ENCODE data around the gene TUT1.
"Not testable (repeated sequence)": the region's sequence is repeated elsewhere in the genome, so short reads cannot be mapped to it uniquely, and the experiment has no call there.

The TUT1 gene, protein sequence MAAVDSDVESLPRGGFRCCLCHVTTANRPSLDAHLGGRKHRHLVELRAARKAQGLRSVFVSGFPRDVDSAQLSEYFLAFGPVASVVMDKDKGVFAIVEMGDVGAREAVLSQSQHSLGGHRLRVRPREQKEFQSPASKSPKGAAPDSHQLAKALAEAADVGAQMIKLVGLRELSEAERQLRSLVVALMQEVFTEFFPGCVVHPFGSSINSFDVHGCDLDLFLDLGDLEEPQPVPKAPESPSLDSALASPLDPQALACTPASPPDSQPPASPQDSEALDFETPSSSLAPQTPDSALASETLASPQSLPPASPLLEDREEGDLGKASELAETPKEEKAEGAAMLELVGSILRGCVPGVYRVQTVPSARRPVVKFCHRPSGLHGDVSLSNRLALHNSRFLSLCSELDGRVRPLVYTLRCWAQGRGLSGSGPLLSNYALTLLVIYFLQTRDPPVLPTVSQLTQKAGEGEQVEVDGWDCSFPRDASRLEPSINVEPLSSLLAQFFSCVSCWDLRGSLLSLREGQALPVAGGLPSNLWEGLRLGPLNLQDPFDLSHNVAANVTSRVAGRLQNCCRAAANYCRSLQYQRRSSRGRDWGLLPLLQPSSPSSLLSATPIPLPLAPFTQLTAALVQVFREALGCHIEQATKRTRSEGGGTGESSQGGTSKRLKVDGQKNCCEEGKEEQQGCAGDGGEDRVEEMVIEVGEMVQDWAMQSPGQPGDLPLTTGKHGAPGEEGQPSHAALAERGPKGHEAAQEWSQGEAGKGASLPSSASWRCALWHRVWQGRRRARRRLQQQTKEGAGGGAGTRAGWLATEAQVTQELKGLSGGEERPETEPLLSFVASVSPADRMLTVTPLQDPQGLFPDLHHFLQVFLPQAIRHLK

DNA sequence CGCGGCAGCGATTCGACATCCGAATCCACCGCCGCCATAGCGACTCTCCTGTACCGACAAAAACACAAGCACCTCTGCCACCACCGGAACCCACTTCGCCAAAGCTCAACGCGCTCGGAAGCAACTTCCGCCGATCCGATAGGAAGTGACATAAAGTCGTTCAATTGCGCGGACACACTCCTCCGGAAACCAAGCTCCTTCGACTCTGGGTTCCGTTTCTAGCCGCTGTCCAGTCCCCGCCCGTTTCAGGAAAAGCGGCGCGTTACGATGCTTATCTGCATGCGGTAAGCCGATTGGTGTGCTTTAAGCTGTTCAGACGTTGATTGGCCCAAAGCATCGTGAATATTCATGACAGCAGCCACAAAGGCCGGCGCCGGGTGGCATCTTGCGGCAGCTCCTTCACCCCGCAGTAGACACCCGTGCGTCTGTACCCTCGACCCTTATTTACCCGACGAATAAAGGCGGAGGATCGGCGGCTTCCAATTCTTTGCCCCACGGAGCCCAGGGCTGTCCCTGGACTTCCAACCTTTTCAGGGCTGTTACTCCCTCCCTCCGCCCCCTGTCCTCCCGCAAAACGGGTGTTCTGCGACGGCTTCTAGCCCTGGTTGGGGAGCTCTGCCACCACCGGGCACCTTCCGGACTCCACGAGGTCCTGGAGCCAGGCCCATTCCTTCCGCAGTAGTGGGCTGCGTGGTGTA is at the start of gene TUT1:
TSS of gene TUT1 (minus strand) at position 76 of the 698 bp plus-strand sequence. CDS start at position 38, 38 bp downstream.
- DNase-seq (ENCODE audit: low read depth in 2 of 2): peak; percentile 85 to 90

GRCh38 chr11:62632492-62632891 is 41.2 kb upstream of the TUT1 start:
- DNase-seq (ENCODE audit: low read depth in 2 of 2): no peak

DNA sequence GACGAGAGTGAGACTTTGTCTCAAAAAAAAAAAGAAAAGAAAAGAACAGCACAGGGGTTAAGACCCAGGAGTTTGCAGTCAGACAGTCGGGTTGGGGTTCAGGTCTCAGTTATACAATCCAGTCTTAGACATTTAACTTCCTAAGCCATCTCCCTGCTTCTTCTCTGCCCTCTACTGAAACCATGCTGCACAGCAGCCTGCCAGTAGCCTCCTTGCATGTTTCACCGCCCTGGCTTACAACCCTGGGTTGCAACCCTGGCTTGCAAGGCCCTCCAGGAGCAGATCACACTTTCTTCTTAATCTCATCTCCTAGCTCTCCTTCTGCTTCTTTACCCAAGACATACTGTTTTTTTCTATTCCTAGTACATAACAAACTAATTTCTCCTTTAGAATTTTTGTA is 36.4 kb upstream of the TUT1 start:
- no peak for DNase-seq (ENCODE audit: low read depth in 2 of 2)

GRCh38 chr11:62622476-62623089 is 31.3 kb upstream of the TUT1 start:
- DNase-seq (ENCODE audit: low read depth in 2 of 2): no peak

- DNase-seq (ENCODE audit: low read depth in 2 of 2): peak; percentile 86 to 89
These were observed 30.5 kb upstream of the TUT1 start, which contains the start of gene B3GAT3 for GRCh38 chr11:62621567-62622470. Gene B3GAT3, minus strand, starts transcription at chr11:62621986. Its CDS starts 39 bp downstream, at chr11:62621947.

DNA sequence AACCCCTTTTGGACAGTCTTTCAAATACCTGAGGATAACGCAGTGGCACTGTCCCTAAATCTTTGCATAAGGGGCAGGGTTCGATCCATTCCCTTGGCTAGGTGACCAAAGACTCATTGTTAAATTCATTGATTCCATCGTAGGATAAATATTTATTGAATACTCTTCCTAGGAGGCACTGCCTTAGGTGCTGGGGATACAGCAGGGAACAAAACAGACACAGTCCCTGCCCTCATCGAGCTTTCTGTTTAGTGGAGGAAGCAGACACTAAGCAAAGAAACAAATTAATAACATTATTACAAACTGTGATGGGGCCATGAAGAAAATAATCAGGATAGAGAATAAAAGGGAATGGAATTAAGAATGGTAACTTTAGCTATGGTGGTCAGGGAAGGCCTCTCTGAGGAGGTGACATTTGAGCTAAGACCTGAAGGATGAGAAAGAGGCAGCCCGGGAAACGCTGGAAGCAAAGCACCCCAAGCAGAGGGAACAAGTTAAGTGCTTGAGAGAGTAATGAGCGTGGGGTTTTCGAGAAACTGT is 29.8 kb upstream of the TUT1 start:
- DNase-seq (ENCODE audit: low read depth in 2 of 2): no peak

DNA sequence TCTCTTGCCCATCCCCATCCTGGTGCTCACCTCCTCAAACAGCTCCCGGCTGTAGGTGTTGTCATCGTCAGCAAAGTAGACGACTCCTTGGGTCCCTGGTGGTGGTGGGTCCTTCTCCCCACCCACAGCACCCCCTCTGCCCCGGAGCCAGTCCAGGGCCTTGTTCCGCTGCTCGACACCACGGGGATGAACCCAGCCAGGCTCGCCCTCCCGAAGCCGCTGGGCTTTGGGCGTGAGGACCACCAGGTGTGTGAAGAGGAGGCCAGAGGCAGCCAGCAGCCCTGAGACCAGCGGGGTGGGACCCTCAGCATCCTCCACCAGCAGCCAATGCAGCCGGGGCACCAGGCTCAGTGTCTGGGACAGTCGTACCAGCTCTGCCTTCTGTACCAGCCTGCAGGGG is 25.6 kb upstream of the TUT1 start:
- not testable (repeated sequence) for DNase-seq (ENCODE audit: low read depth in 2 of 2)

DNA sequence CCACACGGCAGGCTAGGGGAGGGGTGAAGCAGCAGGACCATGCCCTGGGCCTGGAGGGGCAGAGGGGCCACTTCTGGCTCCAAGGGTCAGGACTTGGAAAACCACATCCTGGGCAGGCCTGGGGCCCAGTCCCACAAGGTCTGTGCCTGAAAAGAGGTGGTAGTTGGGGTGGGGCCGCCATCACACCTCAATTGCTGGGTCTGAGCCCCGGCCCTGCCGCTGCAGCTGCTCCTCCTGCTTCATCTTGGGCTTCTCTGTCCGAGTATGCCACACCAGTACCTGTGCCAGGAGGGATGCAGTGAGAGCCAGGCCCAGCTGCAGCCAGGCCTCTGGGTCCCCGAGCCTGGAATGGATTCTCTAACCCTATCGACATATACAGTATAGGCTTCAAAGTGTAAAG is 24.2 kb upstream of the TUT1 start:
- no peak for DNase-seq (ENCODE audit: low read depth in 2 of 2)

DNA sequence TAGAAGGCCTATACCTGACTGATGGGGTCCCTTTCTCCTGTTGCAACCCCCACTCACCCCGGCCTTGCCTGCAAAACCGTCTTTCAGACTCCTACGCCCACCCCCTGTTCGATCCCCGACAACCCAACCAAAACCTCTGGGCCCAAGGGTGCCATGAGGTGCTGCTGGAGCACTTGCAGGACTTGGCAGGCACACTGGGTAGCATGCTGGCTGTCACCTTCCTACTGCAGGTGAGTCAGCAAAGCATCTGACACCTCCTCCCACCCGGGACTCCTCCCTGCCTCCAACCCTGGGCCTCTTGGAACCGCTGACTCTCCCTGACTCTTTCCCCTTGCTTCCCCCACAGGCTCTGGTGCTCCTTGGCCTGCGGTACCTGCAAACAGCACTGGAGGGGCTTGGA is 23.0 kb upstream of the TUT1 start:
- no peak for DNase-seq (ENCODE audit: low read depth in 2 of 2)

- DNase-seq (ENCODE audit: low read depth in 2 of 2): no peak
These were observed 22.0 kb upstream of the TUT1 start for GRCh38 chr11:62613291-62613778.

GRCh38 chr11:62612366-62613290 is 21.3 kb upstream of the TUT1 start, which contains the start of the genes EML3 and ROM1:
Gene EML3, minus strand, starts transcription at chr11:62612775. Its CDS starts 318 bp downstream, at chr11:62612457.
Gene ROM1, plus strand, starts transcription at chr11:62613257. Its CDS starts 25 bp downstream, at chr11:62613282.
- peak; percentile 78 to 79 for DNase-seq (ENCODE audit: low read depth in 2 of 2)

DNA sequence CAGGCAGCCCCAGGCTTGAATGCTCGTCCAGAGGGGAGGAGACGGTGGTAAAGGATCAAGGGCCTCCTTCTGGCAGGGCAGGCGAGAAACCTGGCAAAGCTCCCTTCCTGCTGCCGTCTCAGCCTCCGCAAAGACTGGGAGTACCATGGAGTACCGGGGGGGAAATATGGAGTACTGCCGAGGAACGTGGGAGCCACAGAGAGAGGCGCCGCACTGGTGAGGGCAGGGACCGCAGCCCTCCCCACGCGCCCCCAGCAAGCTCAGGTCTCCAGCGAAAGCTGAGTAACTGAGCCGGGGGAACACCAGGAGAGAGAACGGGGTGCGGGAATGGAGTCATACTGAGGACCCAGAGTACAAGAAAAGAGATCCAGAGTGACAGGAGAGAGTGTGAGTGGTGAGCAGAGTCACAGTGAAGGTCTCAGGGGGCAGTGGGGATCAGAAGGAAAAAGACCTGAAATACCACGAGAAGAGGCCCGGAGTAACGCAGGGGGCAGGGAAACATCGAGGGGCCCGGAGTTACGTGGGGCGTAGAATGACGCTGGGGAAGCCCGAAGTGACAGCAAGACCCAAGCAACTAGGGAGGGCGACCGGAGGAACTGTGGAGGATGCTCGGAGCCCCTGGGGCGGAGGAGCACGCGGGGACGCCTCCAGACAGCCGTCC is 20.5 kb upstream of the TUT1 start:
- DNase-seq (ENCODE audit: low read depth in 2 of 2): no peak

GRCh38 chr11:62610814-62611704 is 19.7 kb upstream of the TUT1 start:
- no peak for DNase-seq (ENCODE audit: low read depth in 2 of 2)

GRCh38 chr11:62610403-62610802 is 19.1 kb upstream of the TUT1 start:
- no peak for DNase-seq (ENCODE audit: low read depth in 2 of 2)

- DNase-seq (ENCODE audit: low read depth in 2 of 2): no peak
These were observed 17.5 kb upstream of the TUT1 start for GRCh38 chr11:62608776-62609175.

- DNase-seq (ENCODE audit: low read depth in 2 of 2): no peak
These were observed 16.4 kb upstream of the TUT1 start for GRCh38 chr11:62607714-62608113.

- DNase-seq (ENCODE audit: low read depth in 2 of 2): no peak
These were observed 14.6 kb upstream of the TUT1 start for GRCh38 chr11:62605902-62606301.

Data from stimulated activated CD4-positive, alpha-beta T cell treated with anti-CD3 and anti-CD28 coated beads, Interleukin-1b, Interleukin-23, amount 100 ng/mL, for 1 hour (primary cell).